ENCODE data around the gene EXOC6B. TPM values are rescaled to one million over a fixed set of nuclear protein-coding genes. Genes with fewer than 3 reads are reported as not detected.
A peak's percentile ranks its signal among the peaks of the same experiment; 100 is the strongest.

EXOC6B gene
- total RNA-seq, 1 experiment from 2014 or later, result 8.4 TPM

DNA sequence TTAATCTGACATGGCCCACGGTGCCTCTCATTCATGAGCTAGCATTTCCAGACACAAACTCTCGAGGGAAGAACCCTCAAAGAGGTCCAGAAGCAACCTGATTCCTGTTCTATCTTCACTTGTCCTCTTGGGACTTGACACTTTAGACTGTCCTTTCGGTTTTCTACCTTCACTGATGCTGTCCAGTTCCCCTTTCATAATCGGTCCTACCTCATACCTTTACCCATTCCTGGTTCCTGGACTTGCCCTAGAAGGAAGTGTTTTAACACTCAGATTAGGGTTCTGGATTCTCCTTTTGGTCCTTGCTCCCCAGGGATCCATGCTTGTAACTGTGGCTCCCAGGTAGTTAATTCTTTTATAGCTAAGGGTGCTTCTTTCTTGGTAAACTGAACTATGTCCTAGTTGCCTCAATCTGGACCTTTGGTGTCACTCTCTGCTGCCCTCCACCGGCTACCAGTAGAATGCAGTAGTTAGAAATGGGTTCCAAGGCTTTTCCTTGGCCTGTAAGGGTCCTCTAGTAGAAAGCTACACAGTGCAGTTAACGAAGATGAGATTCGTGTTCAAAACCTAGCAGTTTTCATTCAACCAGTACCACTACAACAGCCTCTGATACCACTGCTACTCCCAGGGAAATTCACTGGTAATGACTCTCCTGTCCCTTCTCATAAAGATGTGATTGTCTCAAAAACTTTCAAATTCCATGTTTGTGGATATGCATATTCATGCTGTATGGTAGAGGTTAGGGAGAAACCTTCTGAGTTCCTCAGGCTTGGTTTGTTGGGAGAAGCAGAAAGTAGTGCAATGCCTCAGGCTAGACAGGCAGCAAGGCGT, 500.0 kb downstream of the EXOC6B start:
- DNase-seq (ENCODE audit: extremely low read depth, low read depth), result peak; percentile 19

DNA sequence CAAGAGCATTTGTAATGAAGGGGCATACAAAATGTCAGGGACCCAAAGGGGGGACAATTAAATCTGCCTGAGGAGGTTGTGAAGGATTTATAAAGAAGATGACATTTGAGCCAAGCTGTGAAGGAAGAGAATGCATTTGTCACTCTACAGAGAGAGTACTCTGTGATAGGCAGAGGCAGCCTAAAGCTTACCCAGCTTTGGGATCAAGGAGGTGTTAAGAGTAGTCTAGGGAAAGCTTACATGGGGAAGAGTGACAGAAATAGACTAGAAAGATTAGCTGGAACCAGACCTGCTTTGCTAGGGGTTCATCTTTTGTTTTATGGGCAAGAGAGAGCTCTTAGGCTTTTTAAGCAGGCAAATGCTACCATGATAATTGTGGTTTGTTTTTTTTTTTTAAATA, 509.1 kb downstream of the EXOC6B start:
- no peak for DNase-seq (ENCODE audit: extremely low read depth, low read depth)

DNA sequence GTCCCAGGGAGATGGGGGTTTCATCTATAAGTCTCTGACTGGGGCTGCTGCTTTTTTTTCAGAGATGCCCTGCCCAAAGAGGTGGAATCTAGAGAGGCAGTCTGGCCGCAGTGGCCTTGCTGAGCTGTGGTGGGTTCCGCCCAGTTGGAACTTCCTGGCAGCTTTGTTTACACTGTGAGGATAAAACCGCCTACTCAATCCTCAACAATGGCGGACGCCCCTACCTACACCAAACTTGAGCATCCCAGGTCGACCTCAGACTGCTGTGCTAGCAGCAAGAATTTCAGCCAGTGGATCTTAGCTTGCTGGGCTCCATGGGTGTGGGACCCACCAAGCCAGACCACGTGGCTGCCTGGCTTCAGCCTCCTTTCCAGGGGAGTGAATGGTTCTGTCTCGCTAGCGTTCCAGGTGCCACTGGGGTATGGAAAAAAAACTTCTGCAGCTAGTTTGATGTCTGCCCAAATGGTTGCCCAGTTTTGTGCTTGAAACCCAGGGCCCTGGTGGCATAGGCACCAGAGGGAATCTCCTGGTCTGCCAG, 525.6 kb downstream of the EXOC6B start:
- no peak for DNase-seq (ENCODE audit: extremely low read depth, low read depth)

- DNase-seq (ENCODE audit: extremely low read depth, low read depth), result no peak
These were observed 532.2 kb downstream of the EXOC6B start for GRCh38 chr2:72293620-72294019.

DNA sequence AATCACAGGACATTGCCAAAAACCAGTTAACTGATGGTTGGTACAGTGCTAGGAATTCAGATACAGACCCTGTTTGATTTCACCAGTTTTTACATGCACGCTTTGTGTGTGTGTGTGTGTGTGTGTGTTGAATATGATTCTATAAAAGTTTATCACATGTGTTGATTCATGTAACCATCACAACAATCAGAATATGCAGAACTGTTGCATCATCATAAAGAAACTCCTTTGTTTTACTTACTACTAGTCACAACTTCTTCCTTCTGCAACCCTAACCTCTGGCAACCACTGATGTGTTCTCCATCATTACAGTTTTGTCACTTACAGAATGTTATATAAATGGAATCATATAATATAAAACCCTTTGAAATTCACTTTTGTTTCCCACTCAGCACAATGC, 533.4 kb downstream of the EXOC6B start:
- DNase-seq (ENCODE audit: extremely low read depth, low read depth), result no peak

GRCh38 chr2:72291059-72291458, 534.8 kb downstream of the EXOC6B start:
- no peak for DNase-seq (ENCODE audit: extremely low read depth, low read depth)

DNA sequence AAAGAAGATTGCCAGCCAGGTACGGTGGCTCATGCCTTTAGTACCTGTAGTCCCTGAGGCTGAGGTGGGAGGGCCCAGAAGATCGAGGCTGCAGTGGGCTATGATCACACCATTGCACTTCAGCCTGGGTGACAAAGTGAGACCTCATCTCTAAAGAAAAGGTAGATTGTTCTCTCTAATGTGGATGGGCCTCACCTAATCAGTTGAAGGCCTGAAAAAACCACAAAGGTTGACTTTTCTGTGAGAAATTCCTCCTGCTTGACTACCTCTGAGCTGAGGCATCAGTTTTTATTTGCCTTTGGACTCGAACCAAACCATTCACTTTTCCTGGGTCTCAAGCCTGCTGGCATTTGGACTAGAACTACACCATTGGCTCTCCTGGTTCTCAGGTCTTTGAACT, 536.1 kb downstream of the EXOC6B start:
- DNase-seq (ENCODE audit: extremely low read depth, low read depth), result no peak

DNA sequence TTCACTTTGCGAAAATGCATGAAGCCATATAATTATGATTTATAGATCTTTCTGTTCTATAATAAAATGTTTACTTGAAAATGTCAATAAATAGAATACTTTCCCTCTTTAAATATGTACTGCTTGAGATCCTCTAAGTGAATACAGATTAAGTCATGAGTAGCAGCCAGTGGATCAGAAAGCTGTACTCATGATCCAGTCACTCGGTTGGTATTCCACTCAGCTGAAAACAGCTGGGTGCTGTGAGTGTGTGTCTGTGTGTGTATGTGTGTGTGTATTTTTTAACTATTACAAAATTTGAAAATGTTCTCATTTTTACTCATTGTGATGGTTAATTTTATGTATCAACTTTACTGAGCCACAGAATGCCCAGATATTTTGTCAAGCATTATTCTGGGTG, 536.5 kb downstream of the EXOC6B start:
- no peak for DNase-seq (ENCODE audit: extremely low read depth, low read depth)

DNA sequence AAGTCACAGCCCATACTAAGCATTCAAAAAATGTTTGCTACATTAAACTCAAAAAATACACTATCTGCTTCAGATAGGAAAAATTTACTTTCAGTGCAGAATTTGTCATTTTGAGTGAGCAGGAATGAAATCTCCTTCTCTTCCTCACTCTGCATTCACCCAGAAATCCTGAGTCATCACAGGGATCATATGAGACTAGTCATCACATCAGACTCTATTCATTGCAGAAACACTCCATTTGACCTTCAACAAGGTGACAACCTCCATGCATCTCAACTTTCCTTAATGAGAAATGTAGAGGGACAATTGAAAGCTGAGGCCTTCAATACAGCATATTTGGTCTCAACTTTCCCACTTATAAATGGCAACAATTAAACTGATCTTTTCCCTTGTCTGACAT, 547.8 kb downstream of the EXOC6B start:
- DNase-seq (ENCODE audit: extremely low read depth, low read depth), result no peak

GRCh38 chr2:72276876-72277275, 549.0 kb downstream of the EXOC6B start:
- DNase-seq (ENCODE audit: extremely low read depth, low read depth), result no peak

- DNase-seq (ENCODE audit: extremely low read depth, low read depth), result no peak
These were observed 549.5 kb downstream of the EXOC6B start for GRCh38 chr2:72276356-72276755.

- DNase-seq (ENCODE audit: extremely low read depth, low read depth), result no peak
These were observed 550.7 kb downstream of the EXOC6B start for GRCh38 chr2:72275084-72275483.

DNA sequence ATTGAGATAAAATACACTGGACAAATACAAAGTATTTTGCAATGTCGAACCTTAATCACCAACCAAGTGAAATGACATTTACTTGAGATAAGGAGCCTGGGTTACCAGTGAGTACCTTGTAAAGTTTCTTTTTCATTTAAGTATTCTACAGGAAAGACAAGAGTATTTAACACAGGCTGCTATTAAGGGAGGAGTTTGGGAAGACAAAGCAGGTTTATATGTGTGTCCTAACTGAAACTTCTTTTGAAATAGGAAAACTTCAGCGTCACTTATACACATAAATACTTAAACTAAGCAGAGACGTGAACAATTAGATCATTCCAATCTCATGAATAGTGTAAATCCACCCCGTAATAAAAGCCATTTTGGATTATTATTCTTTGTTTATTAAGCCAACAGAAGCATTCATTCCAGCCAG, 551.4 kb downstream of the EXOC6B start:
- DNase-seq (ENCODE audit: extremely low read depth, low read depth), result no peak

- no peak for DNase-seq (ENCODE audit: extremely low read depth, low read depth)
These were observed 552.4 kb downstream of the EXOC6B start for GRCh38 chr2:72273384-72273783.

DNA sequence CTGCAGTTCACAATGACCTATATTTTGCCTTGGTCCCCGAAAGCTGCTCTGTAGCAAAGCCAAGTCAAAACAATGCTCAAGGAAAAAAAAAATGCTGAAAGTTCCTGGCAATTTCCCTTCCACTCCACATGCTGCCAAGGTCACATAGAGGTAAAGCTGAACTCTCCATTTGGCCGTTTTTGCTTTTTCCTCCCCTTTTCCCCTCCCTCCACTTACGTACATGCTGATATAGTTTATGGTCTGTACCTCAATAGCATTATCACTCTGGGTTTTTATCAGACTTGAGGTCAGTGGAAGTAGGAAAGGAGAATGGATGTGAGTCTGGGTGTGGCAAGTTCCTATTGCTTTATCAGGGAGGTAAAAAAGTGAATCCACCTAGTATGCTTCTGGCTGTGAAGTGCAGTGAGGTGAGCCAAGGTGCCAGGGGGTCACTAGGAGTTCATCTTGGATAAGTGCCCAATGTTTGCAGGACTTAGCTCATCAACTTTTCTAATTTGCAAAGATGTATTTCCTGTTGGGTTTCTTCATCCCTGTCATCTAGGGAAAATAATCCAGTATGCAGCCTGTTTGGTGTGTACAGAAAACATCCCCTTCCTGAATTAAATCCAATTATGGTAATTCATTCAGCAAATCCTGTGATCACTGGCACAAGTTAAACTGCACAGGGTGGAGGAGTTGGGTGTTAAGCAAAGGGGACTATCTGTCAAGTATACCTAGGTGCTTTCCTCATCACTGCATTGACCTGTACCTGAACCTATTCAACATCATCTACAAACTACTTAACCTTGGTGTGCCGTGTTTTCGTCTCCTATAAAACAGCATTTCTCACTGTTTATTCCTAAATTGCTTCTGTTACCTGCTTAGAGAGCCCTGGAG, 553.8 kb downstream of the EXOC6B start:
- DNase-seq (ENCODE audit: extremely low read depth, low read depth), result no peak

GRCh38 chr2:72271276-72271614, 554.6 kb downstream of the EXOC6B start:
- no peak for DNase-seq (ENCODE audit: extremely low read depth, low read depth)

GRCh38 chr2:72270556-72271275, 555.1 kb downstream of the EXOC6B start:
- DNase-seq (ENCODE audit: extremely low read depth, low read depth), result no peak

- no peak for DNase-seq (ENCODE audit: extremely low read depth, low read depth)
These were observed 562.1 kb downstream of the EXOC6B start for GRCh38 chr2:72263776-72264060.

DNA sequence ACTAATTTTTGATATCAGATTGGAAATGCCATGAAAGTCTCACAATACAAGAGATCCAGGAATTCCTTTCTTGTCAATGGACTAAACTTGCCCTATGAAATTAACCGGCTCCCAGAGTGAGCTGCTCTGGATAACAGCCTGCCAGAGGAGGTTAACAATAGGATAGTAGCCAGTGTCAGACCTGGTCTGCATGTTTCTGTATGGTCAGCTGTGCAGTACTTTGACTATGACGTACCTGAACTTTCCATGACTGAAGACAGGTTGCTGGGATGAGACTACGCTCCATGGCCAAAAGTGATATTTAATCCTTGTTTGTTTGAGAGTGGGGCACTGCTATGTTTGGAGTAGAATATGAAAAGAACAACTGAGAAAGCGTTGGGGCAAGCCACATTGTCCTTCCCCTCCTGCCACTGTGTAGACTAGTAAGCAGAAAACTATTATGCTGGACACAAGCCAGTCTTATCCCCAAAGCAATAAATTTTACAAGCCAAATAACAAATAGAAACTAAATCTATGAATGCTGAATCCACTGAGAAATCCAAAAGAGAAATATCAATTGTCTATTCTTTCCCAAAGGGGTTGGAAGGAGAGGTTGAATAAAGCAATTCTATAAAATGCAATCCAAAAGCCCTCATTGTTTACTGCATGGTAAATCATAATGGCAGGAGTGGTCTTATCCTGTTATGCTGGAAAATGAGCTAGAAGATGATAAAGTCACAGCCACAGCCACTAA, 562.6 kb downstream of the EXOC6B start:
- DNase-seq (ENCODE audit: extremely low read depth, low read depth), result no peak

GRCh38 chr2:72261076-72261475, 564.8 kb downstream of the EXOC6B start:
- DNase-seq (ENCODE audit: extremely low read depth, low read depth), result no peak

DNA sequence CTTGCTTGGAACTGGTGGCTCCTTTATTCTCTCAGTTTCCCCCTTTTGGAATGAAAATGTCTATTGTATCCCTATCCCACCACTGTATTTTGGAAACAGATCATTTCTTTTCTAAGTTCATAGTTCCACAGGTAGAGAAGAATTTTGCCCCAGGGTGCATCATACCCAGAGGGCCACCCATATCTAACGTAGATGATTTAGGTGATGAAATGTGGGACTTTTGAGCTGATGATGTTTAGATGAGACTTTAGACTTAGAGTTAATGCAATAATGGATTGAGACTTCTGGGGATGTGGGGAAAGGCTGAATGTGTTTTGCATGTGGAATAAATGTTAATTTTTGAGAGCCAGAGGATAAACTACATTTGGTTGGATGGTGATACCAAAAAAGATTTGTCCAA, 570.3 kb downstream of the EXOC6B start:
- no peak for DNase-seq (ENCODE audit: extremely low read depth, low read depth)
